Chondrocyte (in vitro differentiated cells): ENCODE data around the gene MRPS31. TPM values are rescaled to one million over a fixed set of nuclear protein-coding genes. Genes with fewer than 3 reads are reported as not detected.
A peak's percentile ranks its signal among the peaks of the same experiment; 100 is the strongest.

Source experiments
- DNase-seq: peaks from one replicate; pipeline ENCODE4 v3.0.0; 2021; ENCODE audit warnings: mixed read lengths, low spot score
- H3K27ac Mint-ChIP-seq: one replicate; pipeline ENCODE4 v1.8.0; 2021; ENCODE audit warnings: mild to moderate bottlenecking, moderate library complexity, mixed read lengths; ENCODE audit not compliant: unreplicated experiment
- H3K27me3 Mint-ChIP-seq: 2 replicates; pipeline ENCODE4 v1.8.0; 2021; ENCODE audit warnings: low read depth, mixed read lengths
- H3K36me3 Mint-ChIP-seq: 2 replicates; pipeline ENCODE4 v1.8.0; 2021; ENCODE audit warnings: low read depth, mixed read lengths
- H3K4me1 Mint-ChIP-seq: 2 replicates; pipeline ENCODE4 v1.8.0; 2021; ENCODE audit warnings: low read depth, mild to moderate bottlenecking, mixed read lengths
- H3K4me3 Mint-ChIP-seq: one replicate; pipeline ENCODE4 v1.8.0; 2021; ENCODE audit warnings: mild to moderate bottlenecking, moderate library complexity, mixed read lengths; ENCODE audit not compliant: unreplicated experiment
- H3K9me3 Mint-ChIP-seq: 2 replicates; pipeline ENCODE4 v1.8.0; 2021; ENCODE audit warnings: low read depth, mixed read lengths
- CTCF ChIP-seq: fragments of 200-600 bp; sonication (generic); IDR thresholded peaks from 2 replicates; pipeline ENCODE4 v1.5.0; 2021; ENCODE audit warnings: antibody characterized with exemption, mild to moderate bottlenecking, moderate library complexity
- total RNA-seq: library from RNA; stranded (reverse); gene quantifications from 3 replicates; pipeline ENCODE4 v1.2.1, GENCODE V29; 2021

MRPS31 gene
- total RNA-seq, 1 donor from 2014 or later, result 12.3 TPM

- H3K36me3 Mint-ChIP-seq, result no peaks in the 10 kb centered on the region
- peak overlapping the region; percentile 40 for H3K4me3 Mint-ChIP-seq
- H3K4me1 Mint-ChIP-seq, result peaks cover 12% of the 10 kb centered on the region
- no peaks in the 10 kb centered on the region for H3K9me3 Mint-ChIP-seq
- no peak overlapping the region for H3K27ac Mint-ChIP-seq
- TF ChIP-seq CTCF, result peak; percentile 96
- no peaks in the 10 kb centered on the region for H3K27me3 Mint-ChIP-seq
- no peak for DNase-seq
Measured at GRCh38 chr13:40777166-40777808, 6.3 kb upstream of the MRPS31 start.

GRCh38 chr13:40776681-40777165, 5.7 kb upstream of the MRPS31 start:
- H3K9me3 Mint-ChIP-seq, result no peaks in the 10 kb centered on the region
- TF ChIP-seq CTCF, result no peak
- no peak for DNase-seq
- no peaks in the 10 kb centered on the region for H3K36me3 Mint-ChIP-seq
- peaks cover 12% of the 10 kb centered on the region for H3K4me1 Mint-ChIP-seq
- no peak overlapping the region for H3K27ac Mint-ChIP-seq
- H3K4me3 Mint-ChIP-seq, result no peak overlapping the region
- H3K27me3 Mint-ChIP-seq, result no peaks in the 10 kb centered on the region

- no peaks in the 10 kb centered on the region for H3K36me3 Mint-ChIP-seq
- DNase-seq, result no peak
- H3K27me3 Mint-ChIP-seq, result no peaks in the 10 kb centered on the region
- TF ChIP-seq CTCF, result no peak
- H3K4me1 Mint-ChIP-seq, result peaks cover 12% of the 10 kb centered on the region
- H3K4me3 Mint-ChIP-seq, result no peak overlapping the region
- H3K27ac Mint-ChIP-seq, result no peak overlapping the region
- H3K9me3 Mint-ChIP-seq, result no peaks in the 10 kb centered on the region
Measured at GRCh38 chr13:40776232-40776631, 5.2 kb upstream of the MRPS31 start.

GRCh38 chr13:40774672-40775071, 3.7 kb upstream of the MRPS31 start:
- Mint-ChIP-seq H3K27me3 (no peaks in the 10 kb centered on the region), H3K4me3 (no peak overlapping the region), H3K27ac (no peak overlapping the region), H3K9me3 (no peaks in the 10 kb centered on the region), H3K4me1 (peaks cover 21% of the 10 kb centered on the region), H3K36me3 (no peaks in the 10 kb centered on the region)
- no peak for TF ChIP-seq CTCF
- no peak for DNase-seq

- TF ChIP-seq CTCF, result no peak
Measured at GRCh38 chr13:40772765-40773473, 1.9 kb upstream of the MRPS31 start.

More at GRCh38 chr13:40772765-40773473, 1.9 kb upstream of the MRPS31 start:
- no peak for DNase-seq
- no peak overlapping the region for H3K4me3 Mint-ChIP-seq
- peaks cover 29% of the 10 kb centered on the region for H3K4me1 Mint-ChIP-seq
- H3K9me3 Mint-ChIP-seq, result no peaks in the 10 kb centered on the region
- no peak overlapping the region for H3K27ac Mint-ChIP-seq
- H3K36me3 Mint-ChIP-seq, result no peaks in the 10 kb centered on the region
- no peaks in the 10 kb centered on the region for H3K27me3 Mint-ChIP-seq
